Ovary (tissue), 3 donors: ENCODE data around the gene GANC.
"Not testable (repeated sequence)": the region's sequence is repeated elsewhere in the genome, so short reads cannot be mapped to it uniquely, and the experiment has no call there.

ENCODE experiments used
- EP300 ChIP-seq: sonication (generic); formaldehyde crosslinking; IDR thresholded peaks from one replicate; pipeline ENCODE4 v1.6.1; 2017; ENCODE audit warnings: antibody characterized with exemption
- TF ChIP-seq, protein P1 (sequence below), 3 donors: fragments of 450-650 bp in 2 of 3; fragments of 200-600 bp in 1 of 3; IDR thresholded peaks; one replicate each; pipeline versions ENCODE4 v1.5.1 to v1.8.0; 2016 to 2022; ENCODE audit warnings: antibody characterized with exemption in 3 of 3, mild to moderate bottlenecking in 1 of 3
- donor health status: DM: no; HTN: no; CAD: no.

DNA sequence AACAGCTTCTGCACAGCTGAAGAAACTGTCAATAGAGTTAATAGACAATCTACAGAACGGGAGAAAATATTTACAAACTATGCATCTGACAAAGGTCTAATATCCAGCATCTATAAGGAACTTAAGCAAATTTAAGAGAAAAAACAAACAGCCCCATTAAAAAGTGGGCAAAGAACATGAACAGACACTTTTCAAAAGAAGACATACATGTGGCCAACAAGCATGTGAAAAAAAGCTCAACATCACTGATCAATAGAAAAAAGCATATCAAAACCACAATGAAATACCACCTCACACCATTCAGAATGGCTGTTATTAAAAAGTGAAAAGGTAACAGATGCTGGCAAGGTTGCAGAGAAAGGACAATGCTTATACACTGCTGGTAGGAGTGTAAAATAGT, 63.6 kb downstream of the GANC start:
- TF ChIP-seq, protein P1, sequence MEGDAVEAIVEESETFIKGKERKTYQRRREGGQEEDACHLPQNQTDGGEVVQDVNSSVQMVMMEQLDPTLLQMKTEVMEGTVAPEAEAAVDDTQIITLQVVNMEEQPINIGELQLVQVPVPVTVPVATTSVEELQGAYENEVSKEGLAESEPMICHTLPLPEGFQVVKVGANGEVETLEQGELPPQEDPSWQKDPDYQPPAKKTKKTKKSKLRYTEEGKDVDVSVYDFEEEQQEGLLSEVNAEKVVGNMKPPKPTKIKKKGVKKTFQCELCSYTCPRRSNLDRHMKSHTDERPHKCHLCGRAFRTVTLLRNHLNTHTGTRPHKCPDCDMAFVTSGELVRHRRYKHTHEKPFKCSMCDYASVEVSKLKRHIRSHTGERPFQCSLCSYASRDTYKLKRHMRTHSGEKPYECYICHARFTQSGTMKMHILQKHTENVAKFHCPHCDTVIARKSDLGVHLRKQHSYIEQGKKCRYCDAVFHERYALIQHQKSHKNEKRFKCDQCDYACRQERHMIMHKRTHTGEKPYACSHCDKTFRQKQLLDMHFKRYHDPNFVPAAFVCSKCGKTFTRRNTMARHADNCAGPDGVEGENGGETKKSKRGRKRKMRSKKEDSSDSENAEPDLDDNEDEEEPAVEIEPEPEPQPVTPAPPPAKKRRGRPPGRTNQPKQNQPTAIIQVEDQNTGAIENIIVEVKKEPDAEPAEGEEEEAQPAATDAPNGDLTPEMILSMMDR (IDR thresholded peaks at IDR 0.05), result not testable (repeated sequence)
- not testable (repeated sequence) for TF ChIP-seq EP300
